DND-41 (cell line): ENCODE results near the gene RGR.

ENCODE experiments used
- ATAC-seq: fragments of 200-7000 bp; cut with Tn5 transposase; 3 replicates; pipeline ENCODE4 v1.9.1; 2021; ENCODE audit warnings: low read depth; ENCODE audit not compliant: insufficient read depth
- DNase-seq: peaks from one replicate; pipeline ENCODE4 v3.0.0-alpha.2; 2020
- H2AFZ ChIP-seq: 2 replicates; pipeline ENCODE4 v1.6.0; 2012; ENCODE audit warnings: low read depth, low read length
- H3K27ac ChIP-seq: 2 replicates; pipeline ENCODE4 v1.5.1; 2012; ENCODE audit warnings: low read length, inconsistent platforms
- H3K27me3 ChIP-seq: fragments of 200-600 bp; sonication (generic); 2 replicates; pipeline ENCODE4 v1.6.0; 2012; ENCODE audit warnings: low read length, mild to moderate bottlenecking, inconsistent platforms; ENCODE audit not compliant: insufficient read depth, poor library complexity
- H3K36me3 ChIP-seq: 2 replicates; pipeline ENCODE4 v1.5.1; 2012; ENCODE audit warnings: low read length, inconsistent platforms; ENCODE audit not compliant: insufficient read depth
- H3K4me1 ChIP-seq: 2 replicates; pipeline ENCODE4 v1.5.1; 2012; ENCODE audit warnings: mild to moderate bottlenecking, low read length; ENCODE audit not compliant: insufficient read depth
- H3K4me2 ChIP-seq: 2 replicates; pipeline ENCODE4 v1.6.0; 2012; ENCODE audit warnings: mild to moderate bottlenecking, moderate library complexity, low read length, inconsistent platforms; ENCODE audit not compliant: insufficient read depth
- H3K4me3 ChIP-seq, 2 experiments: fragments of 200-600 bp in 1 of 2; shearing (Covaris generic) in 1 of 2; 2 replicates each; pipeline ENCODE4 v1.5.1; 2012 to 2016; ENCODE audit warnings: inconsistent platforms in 2 of 2, low read length in 2 of 2, mild to moderate bottlenecking in 2 of 2, low read depth in 1 of 2, moderate library complexity in 1 of 2
- H3K79me2 ChIP-seq: 2 replicates; pipeline ENCODE4 v1.6.0; 2012; ENCODE audit warnings: low read length, inconsistent platforms; ENCODE audit not compliant: insufficient read depth
- H3K9ac ChIP-seq: 2 replicates; pipeline ENCODE4 v1.6.0; 2012; ENCODE audit warnings: low read depth, mild to moderate bottlenecking, inconsistent platforms, low read length, moderate library complexity
- H3K9me3 ChIP-seq: 2 replicates; pipeline ENCODE4 v1.5.1; 2012; ENCODE audit warnings: low read length, moderate library complexity, mild to moderate bottlenecking, inconsistent platforms; ENCODE audit not compliant: insufficient read depth, severe bottlenecking
- H4K20me1 ChIP-seq: 2 replicates; pipeline ENCODE4 v1.6.0; 2012; ENCODE audit warnings: low read length; ENCODE audit not compliant: insufficient read depth
- EZH2 ChIP-seq: IDR thresholded peaks from 3 replicates; pipeline ENCODE4 v1.6.1; 2012; ENCODE audit warnings: borderline replicate concordance, low read depth, mild to moderate bottlenecking, moderate library complexity, low read length, inconsistent platforms; ENCODE audit not compliant: severe bottlenecking
- TF ChIP-seq, protein P1 (sequence below): IDR thresholded peaks from 2 replicates; pipeline ENCODE4 v1.5.1; 2012; ENCODE audit warnings: borderline replicate concordance, low read length, moderate library complexity, mild to moderate bottlenecking; ENCODE audit not compliant: poor library complexity, severe bottlenecking; ENCODE audit errors: extremely low read depth

RGR gene, protein sequence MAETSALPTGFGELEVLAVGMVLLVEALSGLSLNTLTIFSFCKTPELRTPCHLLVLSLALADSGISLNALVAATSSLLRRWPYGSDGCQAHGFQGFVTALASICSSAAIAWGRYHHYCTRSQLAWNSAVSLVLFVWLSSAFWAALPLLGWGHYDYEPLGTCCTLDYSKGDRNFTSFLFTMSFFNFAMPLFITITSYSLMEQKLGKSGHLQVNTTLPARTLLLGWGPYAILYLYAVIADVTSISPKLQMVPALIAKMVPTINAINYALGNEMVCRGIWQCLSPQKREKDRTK

DNA sequence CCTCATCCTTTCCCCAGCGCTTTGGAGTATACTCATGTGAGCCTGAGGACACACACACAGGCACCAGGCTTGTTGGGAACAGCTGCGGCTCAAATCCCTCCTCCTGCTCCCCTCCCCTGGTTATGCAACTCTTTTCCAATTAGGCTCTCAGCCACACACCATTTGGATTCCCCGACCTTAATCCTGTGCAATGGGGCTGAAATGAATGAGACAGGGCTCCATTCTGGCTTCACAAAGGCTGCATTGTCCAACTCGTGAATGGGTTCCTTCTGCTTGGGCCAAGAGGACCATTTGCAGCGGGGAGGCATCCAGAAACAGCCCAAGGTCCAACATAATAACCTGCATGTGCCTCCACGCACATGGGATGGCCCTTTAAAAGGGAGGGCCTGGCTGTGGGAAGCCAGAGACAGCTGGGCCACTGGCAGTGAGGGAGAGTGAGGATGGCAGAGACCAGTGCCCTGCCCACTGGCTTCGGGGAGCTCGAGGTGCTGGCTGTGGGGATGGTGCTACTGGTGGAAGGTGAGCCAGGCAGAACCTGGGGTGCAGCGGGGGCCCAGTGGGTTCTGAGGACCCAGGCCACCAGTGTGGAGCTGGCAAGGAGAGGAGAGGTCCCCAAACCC is at the start of gene RGR:
TSS of gene RGR (plus strand) at position 403 of the 620 bp plus-strand sequence. CDS start at position 441, 38 bp downstream.
- Histone ChIP-seq H3K9me3 (no peaks in the 10 kb centered on the region), H3K4me3 (no peak within 1 kb of the TSS), H3K36me3 (no peaks in the 10 kb centered on the region), H3K27me3 (peaks cover 10% of the 10 kb centered on the region), H3K79me2 (no peaks in the 10 kb centered on the region), H3K4me2 (no peak within 1 kb of the TSS), H3K9ac (no peak within 1 kb of the TSS), H3K27ac (no peak within 1 kb of the TSS), H2AFZ (no peak within 1 kb of the TSS), H4K20me1 (no peaks in the 10 kb centered on the region), H3K4me1 (no peaks in the 10 kb centered on the region)
- no peak for TF ChIP-seq EZH2
- TF ChIP-seq, protein P1, sequence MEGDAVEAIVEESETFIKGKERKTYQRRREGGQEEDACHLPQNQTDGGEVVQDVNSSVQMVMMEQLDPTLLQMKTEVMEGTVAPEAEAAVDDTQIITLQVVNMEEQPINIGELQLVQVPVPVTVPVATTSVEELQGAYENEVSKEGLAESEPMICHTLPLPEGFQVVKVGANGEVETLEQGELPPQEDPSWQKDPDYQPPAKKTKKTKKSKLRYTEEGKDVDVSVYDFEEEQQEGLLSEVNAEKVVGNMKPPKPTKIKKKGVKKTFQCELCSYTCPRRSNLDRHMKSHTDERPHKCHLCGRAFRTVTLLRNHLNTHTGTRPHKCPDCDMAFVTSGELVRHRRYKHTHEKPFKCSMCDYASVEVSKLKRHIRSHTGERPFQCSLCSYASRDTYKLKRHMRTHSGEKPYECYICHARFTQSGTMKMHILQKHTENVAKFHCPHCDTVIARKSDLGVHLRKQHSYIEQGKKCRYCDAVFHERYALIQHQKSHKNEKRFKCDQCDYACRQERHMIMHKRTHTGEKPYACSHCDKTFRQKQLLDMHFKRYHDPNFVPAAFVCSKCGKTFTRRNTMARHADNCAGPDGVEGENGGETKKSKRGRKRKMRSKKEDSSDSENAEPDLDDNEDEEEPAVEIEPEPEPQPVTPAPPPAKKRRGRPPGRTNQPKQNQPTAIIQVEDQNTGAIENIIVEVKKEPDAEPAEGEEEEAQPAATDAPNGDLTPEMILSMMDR, result no peak
- DNase-seq, result no peak
- no peak for ATAC-seq

DNA sequence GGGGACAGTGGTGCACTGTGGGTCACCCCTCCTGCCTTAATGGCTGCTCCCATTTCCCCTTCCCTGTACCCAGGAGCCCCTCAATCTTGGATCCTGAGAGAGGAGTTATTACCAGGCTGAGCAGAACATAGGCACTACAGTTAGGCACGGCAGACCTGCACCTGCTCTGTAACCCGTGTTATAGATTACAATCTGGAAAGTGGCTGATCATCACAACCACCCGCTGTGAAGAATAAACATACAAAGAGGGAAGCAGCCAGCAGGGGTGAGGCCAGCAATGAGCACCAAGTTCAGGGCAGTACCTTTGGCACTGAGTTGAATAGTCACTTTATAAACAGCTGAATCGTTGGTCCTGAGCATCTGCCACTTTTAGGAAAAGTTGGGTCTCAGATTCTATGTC is 48.8 kb upstream of the RGR start:
- Histone ChIP-seq H2AFZ (no peak overlapping the region), H3K9ac (no peak overlapping the region), H3K27ac (no peak overlapping the region), H3K4me3 (no peak overlapping the region), H3K79me2 (no peaks in the 10 kb centered on the region), H3K4me2 (no peak overlapping the region), H3K36me3 (no peaks in the 10 kb centered on the region), H3K9me3 (no peaks in the 10 kb centered on the region), H3K27me3 (peaks cover 8% of the 10 kb centered on the region), H3K4me1 (peaks cover 4% of the 10 kb centered on the region; the same call in 1 of the 2 replicates), H4K20me1 (no peaks in the 10 kb centered on the region; the same call in 1 of the 2 replicates)
- no peak for TF ChIP-seq EZH2
- TF ChIP-seq, protein P1, result no peak
- DNase-seq (peak; percentile 15), ATAC-seq (peak; percentile 55)

DNA sequence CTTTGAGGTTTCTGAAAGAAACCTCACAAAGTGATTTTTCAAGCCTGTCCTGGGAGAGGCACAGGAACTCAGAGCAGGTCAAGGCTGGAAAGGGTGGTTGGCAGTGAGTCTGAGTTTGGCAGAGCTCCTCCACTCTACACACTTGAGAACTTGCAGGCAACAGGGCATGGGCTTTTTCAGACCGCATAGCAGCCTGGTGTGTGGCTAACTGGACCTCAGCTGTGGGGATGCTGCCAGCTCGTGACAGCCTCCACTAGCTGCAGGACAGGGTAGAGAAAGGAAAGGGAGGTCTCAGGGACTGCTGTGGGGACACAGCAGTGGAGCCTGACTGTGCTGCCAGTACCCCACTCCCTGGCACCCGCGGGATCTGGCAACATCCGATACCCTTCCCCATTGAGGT is 47.9 kb upstream of the RGR start:
- H3K36me3 ChIP-seq, result no peaks in the 10 kb centered on the region
- no peaks in the 10 kb centered on the region for H3K79me2 ChIP-seq
- no peak overlapping the region for H2AFZ ChIP-seq
- H3K27me3 ChIP-seq, result peaks cover 6% of the 10 kb centered on the region
- no peak overlapping the region for H3K9ac ChIP-seq
- H4K20me1 ChIP-seq, result no peaks in the 10 kb centered on the region; the same call in 1 of the 2 replicates
- H3K27ac ChIP-seq, result no peak overlapping the region
- TF ChIP-seq, protein P1, result no peak
- TF ChIP-seq EZH2, result no peak
- no peak for ATAC-seq
- no peak for DNase-seq
- H3K4me3 ChIP-seq, result no peak overlapping the region
- peaks cover 4% of the 10 kb centered on the region; the same call in 1 of the 2 replicates for H3K4me1 ChIP-seq
- no peaks in the 10 kb centered on the region for H3K9me3 ChIP-seq
- H3K4me2 ChIP-seq, result no peak overlapping the region
